ELR (cell line): Measurements from ENCODE around the gene EP400.

Experiments used
- DNase-seq: peaks from one replicate; pipeline ENCODE4 v3.0.0-alpha.2; 2015; ENCODE audit warnings: low read depth

EP400 gene

GRCh38 chr12:131911851-131912477 lies 37.8 kb upstream of the EP400 start:
- DNase-seq, result peak; percentile 14

GRCh38 chr12:131912518-131913274 lies 37.0 kb upstream of the EP400 start:
- DNase-seq, result peak; percentile 82

GRCh38 chr12:131913666-131914065 lies 36.1 kb upstream of the EP400 start:
- no peak for DNase-seq

GRCh38 chr12:131914179-131914702 lies 35.5 kb upstream of the EP400 start:
- DNase-seq, result no peak

DNA sequence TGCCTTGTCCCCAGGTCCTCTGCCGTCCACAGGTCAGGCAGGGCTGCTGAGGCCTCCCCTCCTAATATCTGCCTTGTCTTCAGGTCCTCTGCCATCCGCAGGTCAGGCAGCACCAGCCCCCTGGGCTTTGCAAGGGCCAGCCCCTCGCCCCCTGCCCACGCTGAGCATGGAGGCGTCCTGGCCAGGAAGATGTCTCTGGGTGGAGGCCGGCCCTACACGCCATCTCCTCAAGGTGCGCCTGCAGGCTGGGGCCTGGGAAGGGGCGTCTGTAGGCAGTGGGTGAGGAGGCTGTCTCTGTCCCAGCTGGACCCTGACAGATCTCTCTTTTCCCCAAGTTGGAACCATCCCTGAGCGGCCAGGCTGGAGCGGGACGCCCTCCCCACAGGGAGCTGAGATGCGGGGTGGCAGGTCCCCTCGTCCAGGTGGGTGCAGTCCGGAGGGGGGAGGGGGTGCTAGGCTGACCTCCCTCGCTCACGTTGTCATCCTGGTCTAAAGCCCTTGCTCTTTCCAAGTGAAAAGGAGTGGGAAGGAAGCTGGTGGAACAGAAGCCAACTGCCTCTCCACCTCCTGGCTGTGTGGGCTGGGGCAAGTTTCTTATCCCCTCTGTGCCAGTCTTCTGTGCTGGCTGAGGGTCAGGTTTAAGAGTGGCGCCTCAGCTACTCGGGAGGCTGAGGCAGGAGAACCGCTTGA lies 34.6 kb upstream of the EP400 start:
- no peak for DNase-seq

GRCh38 chr12:131915823-131916222 lies 33.9 kb upstream of the EP400 start:
- DNase-seq, result no peak

DNA sequence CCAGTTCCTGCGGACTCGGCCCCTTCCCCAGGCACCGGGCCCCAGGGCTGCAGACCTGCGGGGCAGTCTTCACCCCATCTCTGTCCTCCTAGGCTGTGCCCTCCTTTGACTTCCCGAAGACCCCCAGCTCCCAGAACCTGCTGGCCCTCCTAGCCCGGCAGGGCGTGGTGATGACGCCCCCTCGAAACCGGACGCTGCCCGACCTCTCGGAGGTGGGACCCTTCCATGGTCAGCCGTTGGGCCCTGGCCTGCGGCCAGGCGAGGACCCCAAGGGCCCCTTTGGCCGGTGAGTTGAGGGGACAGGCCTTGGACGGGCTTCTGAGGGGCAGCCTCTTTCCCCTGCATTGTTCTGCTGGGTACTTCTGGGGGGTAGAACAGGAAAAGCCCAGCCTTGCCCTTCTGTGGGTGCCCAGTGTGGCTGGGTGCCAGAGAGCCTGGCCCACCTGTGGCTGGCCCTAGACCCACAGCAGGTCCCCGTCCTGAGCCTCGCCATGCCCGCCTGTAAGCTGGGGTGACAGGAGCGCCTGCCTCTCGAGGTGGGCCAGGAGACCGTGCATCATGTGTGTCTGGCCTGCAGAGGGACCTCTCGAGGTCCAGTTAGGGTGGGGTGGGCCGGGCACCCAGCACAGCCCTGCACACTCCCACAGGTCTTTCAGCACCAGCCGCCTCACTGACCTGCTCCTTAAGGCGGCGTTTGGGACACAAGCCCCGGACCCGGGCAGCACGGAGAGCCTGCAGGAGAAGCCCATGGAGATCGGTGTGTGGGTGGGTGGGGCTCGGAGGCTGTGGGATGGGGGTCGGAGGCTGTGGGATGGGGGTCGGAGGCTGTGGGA lies 33.2 kb upstream of the EP400 start:
- peak; percentile 17 for DNase-seq

GRCh38 chr12:131917139-131917710 lies 32.5 kb upstream of the EP400 start:
- no peak for DNase-seq

DNA sequence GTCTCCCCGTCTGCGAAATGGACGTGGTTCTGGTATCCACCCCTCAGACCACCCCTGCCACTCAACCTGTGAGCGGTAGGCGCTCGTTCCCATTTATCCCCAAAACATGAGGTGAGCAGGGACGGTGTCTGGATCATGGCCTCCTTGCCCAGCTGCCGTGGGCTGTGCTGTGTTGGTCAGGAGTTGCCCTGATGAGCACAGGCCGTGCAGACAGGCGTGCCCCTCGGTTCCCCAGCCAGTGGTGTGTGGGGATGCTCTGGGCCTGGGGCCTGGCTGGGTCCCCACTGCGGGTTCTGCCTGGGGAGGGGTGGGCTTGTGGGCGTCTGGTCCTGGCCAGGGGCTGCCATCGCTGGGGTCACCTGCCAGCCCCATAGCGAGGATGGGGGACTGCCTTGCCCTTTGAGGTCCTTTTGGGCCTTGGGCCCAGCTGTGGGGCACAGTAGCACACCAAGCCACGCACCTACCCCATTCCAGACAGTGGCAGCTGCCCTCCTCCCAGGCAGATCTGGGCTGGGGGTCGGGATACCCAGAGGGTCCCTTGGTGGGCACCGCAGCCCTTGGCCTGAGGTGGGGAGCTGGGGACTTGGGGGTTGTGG lies 31.9 kb upstream of the EP400 start:
- DNase-seq, result no peak

DNA sequence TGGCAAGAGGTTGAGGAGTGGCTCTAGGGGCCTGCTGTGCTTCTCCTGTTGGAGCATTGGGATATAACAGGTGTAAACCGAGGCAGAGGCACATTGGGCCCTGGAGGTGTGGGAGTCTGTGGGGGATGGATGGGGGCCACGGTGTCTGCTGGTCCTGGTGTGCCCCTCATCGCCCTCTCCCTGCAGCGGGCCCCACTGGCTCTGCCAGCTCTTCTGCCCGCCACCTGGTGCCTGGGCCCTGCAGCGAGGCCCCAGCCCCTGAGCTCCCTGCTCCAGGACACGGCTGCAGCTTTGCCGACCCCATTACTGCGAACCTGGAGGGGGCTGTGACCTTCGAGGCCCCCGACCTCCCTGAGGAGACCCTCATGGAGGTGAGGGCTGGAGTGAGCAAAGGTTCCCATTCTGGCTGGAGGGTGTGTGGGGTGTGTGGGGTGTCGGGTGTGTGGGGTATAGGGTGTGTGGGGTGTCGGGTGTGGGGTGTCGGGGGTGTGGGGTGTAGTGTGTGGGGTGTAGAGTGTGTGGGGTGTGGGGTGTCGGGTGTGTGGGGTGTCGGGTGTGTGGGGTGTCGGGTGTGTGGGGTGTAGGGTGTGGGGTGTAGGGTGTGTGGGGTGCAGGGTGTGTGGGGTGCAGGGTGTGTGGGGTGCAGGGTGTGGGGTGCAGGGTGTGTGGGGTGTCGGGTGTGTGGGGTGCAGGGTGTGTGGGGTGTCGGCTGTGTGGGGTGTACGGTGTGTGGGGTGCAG lies 31.3 kb upstream of the EP400 start:
- DNase-seq, result no peak

DNA sequence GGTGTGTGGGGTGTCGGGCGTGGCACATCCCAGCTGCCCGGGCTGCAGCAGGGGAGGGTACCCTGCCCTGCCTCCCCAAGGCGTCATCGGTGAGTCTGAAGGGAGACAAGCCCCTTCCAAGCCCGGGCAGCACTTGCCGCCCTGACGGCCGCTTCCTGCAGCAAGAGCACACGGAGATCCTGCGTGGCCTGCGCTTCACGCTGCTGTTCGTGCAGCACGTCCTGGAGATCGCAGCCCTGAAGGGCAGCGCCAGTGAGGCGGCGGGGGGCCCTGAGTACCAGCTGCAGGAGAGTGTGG lies 30.7 kb upstream of the EP400 start:
- no peak for DNase-seq

DNA sequence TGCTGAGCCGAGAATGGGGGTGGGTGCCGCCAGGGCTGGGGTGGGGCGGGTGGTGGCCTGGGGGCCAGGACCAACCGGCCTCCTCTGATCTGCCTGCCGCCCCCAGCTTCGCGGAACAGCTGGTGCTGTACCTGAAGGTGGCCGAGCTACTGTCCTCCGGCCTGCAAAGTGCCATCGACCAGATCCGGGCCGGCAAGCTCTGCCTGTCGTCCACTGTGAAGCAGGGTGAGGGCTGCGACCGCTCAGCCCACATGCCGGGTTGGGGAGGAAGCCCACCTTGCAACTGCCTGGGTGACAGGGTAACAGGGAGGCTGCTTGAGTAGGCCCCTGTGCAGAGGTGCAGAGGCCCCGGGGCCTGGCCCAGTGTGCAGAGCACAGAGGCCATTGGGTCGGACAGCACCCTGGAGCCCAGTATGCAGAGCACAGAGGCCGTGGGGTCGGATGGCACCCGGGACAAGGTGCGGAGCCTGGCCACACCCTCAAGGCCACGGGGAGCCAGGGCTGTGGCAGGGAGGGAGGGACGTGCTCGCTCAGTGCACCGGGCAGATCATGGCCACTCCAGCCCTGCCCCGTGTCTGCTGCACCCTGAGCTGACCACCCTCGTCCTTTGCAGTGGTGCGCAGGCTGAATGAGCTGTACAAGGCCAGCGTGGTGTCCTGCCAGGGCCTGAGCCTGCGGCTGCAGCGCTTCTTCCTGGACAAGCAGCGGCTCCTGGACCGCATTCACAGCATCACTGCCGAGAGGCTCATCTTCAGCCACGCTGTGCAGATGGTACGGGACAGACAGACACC lies 30.2 kb upstream of the EP400 start:
- no peak for DNase-seq

DNA sequence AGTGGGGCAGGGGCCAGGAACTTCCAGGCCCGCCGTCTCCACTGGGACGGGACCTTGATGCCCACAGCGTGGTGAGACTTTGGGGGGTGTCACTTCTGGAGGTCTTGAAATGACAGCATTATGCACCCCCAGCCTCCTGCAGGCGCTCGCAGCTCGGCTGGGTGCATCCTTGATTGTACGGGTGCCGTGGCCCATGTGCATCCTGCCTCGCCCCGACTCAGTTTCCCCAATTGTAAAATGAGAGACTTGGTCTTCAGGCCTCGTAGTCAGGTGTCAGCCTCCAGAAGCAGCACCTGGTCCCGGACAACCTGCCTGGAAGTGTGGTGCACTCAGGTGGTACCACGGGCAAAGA lies 29.6 kb upstream of the EP400 start:
- DNase-seq, result no peak

- DNase-seq, result no peak
These were observed 28.6 kb upstream of the EP400 start for GRCh38 chr12:131920902-131921840.

- no peak for DNase-seq
These were observed 27.6 kb upstream of the EP400 start for GRCh38 chr12:131921866-131922769.

GRCh38 chr12:131922772-131923171 lies 27.0 kb upstream of the EP400 start:
- DNase-seq, result no peak

DNA sequence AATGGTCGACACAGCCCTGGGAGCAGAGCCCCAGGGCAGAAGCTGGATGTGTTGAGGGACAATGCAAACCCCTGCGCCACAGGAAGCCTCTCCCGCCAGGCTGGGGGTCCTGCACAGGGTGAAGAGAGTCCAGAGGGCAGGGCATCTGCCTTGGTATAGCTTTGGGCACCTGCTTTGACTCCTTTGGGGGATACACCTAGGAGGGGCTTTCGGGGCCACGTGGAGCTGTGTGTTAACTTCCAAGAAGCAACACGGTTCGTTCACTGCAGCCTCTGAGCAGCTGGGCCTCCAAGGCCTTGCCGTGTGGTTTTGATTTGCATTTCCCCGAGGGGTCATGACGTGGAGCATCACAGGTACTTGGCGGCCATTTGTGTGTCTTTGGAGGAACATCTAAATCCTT lies 26.5 kb upstream of the EP400 start:
- DNase-seq, result no peak
